Urothelium cell line (cell line): Measurements from ENCODE around the gene TM4SF4.
"Not testable (repeated sequence)": the region's sequence is repeated elsewhere in the genome, so short reads cannot be mapped to it uniquely, and the experiment has no call there.

ENCODE experiments used
- DNase-seq: peaks from one replicate; pipeline ENCODE4 v3.0.0; 2011; ENCODE audit warnings: low spot score, mixed read lengths
- FAIRE-seq: peaks from 2 replicates; lab custom pipeline; 2011; peaks lifted over from hg19 to GRCh38; lab: Jason Lieb, UNC

Gene TM4SF4, protein sequence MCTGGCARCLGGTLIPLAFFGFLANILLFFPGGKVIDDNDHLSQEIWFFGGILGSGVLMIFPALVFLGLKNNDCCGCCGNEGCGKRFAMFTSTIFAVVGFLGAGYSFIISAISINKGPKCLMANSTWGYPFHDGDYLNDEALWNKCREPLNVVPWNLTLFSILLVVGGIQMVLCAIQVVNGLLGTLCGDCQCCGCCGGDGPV

DNA sequence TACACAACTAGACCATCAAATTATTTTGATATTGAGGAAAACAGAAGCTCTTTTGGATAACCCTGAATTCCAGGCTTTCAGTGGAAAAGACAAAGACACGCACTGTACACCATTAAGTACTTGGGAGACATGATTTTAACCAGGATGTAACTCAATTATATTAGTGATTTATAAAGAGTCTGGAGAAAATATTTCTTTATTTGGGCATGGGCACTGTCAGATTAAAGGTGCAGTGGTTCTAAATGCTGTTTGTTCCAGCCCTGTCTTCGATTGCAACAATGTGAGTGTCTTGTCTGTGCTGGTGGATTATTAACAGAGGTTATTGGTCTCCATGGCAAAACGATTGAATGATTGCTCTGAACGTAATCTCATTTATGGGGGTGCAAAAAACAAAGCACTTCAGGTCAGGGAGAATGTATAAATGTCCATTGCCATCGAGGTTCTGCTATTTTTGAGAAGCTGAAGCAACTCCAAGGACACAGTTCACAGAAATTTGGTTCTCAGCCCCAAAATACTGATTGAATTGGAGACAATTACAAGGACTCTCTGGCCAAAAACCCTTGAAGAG, at the start of gene TM4SF4:
Gene TM4SF4 (plus strand): TSS at position 448 of the 568 bp plus-strand sequence. CDS start 181 bp downstream, outside the sequence.
- no peak for FAIRE-seq
- DNase-seq: no peak

DNA sequence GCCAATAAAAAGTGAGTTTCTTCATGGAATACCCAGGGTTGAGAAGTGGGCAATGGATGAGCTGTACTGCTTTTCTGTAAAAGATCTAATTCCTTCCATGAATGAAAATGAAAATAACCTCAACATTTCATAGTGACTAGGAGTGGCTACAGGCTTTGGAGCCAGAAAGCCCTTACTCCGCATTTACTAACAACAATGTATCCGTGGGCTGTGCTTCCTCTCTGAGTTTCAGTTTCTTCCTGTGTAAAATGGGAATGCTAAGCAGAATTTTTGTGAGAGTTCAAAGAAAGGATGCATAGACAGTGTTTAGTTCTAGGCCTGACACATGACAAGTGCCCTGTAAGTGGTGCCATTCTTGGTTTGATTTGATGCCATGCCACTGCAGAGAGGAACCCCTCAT, 49.6 kb upstream of the TM4SF4 start:
- no peak for DNase-seq
- FAIRE-seq: no peak

DNA sequence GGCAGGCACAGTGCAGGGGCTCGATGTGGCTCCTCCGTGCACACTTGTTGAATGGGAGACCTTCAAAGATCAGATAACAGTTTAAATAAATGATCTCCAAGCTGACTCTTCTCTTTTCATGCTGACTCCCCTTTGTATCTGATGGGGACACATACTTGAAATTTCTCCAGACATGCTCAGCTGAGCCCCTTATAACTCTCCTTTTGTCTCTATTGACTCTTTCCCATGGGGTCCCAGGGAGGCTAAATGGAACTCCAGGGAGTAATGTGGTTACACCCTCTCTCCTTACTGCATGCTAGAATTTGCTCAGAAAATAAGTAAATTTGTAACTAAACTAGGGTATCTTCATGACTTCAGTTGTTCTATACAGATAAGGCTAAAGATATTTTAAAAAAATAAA, 48.2 kb upstream of the TM4SF4 start:
- FAIRE-seq: no peak

DNA sequence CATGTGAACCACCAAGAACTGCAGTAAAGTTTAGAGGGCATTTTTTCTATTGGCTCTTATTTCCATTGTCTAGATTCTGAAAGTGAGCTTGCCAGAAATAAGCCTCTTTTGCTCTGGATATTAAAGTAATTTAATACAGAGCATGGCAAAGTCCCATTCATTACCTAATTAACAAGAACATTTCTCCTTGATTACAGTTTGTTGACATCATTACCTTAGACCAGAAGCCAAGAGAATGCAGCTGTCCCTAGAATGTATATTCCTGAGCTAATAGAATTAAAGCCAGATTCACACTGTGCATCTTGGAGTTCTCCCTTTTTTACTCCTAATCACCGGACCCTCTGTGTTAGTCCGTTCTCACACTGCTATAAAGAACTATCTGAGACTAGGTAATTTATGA, 46.4 kb upstream of the TM4SF4 start:
- DNase-seq (no peak), FAIRE-seq (no peak)

More for the DNA sequence above, 48.2 kb upstream of the TM4SF4 start:
- DNase-seq: no peak

DNA sequence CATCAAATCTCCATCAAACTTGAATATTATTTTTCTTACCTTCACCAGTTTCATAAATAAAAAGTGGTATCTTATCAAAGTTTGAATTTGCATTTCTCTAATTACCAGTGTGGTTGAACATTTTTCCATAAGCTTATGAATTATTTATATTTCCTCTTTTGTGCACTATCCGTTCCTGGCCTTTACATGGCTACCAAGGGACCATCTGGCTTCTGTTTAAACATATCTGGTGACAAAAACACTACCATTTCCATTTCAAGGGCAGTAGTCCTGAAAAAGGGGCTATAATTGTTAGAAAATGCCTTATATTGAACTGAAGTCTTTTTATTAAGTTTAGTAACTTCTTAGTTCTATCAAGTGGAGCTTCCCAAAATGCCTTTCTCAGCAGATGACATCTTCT, 44.3 kb upstream of the TM4SF4 start:
- FAIRE-seq: no peak
- no peak for DNase-seq

DNA sequence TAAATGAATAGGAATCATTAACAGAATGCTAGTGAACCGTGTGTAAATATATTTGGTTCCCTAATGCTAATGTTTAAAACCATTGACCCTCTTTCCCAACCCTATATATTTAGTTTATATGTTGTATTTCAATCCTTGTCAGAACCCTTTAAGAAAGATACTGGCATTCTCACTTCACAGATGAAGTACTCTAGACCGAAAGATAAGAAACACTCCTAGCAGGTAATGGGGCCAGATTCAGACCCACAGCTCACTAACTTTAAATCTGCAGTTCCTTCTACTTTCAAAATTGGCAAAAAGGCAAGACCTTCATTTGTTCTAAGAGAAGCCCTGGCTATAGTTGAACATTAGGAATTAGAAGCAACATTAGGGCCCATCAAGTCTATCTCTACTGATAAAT, 42.3 kb upstream of the TM4SF4 start:
- DNase-seq: no peak
- FAIRE-seq: no peak

DNA sequence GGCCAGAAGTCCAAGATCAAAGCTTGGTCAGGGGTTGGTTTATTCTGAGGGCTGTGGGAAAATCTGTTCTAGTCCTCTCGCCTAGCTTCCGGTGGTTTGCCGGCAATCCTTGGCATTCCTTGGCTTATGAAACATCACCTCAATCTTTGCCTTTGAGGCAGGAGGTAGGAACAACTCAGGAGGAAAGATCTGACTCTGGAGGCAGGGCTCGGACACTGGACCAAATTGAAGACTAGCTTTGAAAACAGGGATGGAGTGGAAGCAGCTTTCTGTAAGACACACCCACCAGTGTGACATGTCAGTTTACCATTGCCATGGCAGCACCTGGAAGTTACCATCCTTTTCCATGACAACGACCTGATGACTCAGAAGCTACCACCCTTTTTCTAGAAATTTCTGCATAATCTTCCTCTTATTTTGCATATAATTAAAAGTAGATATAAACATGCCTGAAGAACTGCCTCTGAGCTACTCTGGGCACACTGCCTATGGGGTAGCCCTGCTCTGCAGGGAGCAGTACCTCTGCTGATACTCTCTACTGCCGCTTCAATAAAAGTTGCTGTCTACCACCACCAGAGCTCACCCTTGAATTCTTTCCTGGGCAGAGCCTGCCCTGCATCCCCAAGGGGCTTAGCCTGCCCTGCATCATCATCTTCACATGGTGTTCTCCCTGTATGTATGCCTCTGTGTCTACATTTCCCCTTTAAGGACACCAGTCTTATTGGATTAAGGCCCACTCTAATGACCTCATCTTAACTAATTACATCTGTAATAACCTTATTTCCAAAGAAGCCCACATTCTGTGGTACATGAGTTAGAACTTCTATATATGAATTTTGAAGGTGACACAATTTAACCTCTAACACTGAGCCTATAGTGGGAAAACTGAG, 38.3 kb upstream of the TM4SF4 start:
- DNase-seq: no peak
- no peak for FAIRE-seq

DNA sequence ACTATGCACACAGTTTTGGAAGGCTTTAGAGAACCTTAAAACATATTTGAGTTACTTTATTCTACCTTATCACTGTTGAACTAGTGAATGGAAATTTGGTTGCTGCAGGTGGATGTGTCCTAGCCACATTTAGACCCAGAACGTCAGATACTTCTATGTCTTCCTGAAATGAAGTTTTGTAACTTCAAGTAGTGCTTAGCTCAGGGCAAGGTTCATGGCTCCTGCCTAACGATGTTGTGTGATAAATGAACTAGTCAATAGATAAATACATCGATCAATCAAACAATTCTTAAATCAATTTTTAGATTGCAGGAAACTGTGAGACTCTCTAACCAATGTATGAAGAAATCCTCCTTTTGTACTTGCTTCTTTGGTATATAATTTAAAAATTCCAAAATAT, 37.2 kb upstream of the TM4SF4 start:
- FAIRE-seq: no peak
- no peak for DNase-seq

DNA sequence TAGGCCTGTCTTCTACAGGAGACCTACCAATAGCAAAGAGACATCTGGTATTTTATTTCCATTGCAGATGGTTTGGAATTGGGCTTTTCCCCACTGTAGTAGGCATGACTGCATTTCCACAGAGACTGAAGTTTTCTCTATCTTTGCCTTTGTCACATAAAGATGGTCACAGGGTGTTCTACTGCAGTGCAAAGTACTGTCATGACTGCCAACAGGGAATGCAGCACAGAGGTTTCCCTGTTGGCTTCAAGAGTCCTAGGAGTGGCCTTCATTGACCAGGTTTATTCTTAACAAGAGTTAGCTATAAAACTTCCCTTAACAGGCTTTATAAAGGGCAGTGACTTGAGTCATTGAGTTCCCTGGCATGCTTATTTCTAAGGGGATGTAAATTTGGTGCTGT, 36.8 kb upstream of the TM4SF4 start:
- FAIRE-seq (no peak), DNase-seq (no peak)

DNA sequence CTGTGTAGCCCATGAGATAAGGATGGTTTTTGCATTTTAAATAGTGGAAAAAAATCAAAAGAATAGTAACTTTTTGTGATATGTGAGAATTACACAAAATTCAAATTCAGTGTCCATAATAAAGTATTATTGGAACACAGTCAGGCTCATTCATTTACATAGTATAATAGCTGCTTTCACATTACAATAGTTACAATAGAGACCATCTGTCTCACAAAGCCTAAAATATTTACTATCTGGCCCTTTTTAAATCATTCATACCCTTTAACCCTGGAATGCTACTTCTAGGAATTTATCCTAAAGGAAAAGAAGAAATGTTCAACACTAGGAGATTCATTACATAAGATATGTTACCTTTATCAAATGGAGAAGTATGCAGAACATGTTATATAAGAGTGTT, 35.5 kb upstream of the TM4SF4 start:
- FAIRE-seq (no peak), DNase-seq (no peak)

DNA sequence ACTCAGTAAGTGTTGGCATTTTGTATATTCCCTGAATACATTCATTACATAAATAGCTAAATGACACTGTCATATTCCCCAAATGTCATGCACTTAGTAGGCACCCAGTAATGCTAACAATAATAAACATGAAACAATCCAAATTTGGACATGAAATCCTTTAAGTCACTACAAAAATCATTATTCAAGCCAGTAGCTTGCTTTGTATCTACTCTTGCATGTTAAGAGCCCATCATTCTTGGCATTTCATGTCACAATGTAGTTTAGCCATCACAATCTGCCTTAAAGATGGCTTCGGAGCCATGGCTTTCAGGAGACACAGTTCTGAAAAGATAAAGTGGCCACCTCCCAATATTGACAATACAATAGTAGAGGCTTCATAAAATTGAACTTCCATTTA, 32.9 kb upstream of the TM4SF4 start:
- DNase-seq (no peak), FAIRE-seq (no peak)

DNA sequence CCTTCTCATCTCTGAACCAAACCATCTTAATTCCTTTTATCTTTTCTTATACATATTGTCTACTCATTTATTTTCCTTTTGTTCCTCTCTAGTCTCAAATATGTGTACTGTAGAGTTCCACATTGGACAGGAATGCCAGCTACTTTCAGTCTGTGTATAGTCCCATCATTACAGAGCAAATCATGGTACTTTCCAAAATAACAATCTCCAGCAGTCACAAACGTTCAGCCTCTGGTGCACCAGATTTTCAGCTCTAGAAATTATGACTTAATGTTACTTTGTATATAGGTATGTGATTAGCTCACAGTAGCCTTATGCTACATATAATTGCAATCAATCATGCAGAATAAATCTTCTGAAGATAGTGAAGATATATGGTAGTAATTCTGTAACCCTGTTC, 32.5 kb upstream of the TM4SF4 start:
- DNase-seq (no peak), FAIRE-seq (no peak)

DNA sequence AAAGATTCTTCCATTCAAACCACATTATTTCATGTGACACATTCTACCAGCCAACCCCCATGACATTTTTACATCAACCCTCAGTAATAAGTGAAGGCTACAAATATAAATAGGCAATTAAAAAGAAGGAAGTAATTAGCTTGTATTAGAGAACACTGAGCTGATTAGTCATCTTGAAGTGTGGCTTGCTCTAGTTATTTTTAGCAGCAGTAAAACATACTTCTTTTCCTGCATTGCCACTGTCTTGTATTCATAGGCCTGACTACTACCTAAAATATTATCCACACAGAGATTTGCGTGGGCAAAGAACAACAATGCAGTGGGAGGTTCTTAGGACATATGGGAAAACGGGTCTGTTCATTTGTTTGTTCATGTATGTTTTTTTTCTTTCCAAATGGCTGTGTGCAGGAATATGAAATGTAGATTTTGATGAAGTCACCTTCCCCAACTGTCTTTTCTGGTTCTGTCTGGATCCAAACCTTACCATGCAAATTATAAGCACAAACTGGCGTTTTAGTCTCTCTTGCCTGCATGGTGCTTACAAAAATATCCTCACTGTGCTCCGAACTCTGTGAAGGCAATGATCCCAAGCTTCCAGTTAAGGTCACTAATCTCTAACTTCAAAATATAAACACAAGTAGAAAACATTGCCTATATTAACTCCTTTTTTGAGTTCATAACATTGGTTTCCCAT, 31.5 kb upstream of the TM4SF4 start:
- FAIRE-seq (no peak), DNase-seq (no peak)

DNA sequence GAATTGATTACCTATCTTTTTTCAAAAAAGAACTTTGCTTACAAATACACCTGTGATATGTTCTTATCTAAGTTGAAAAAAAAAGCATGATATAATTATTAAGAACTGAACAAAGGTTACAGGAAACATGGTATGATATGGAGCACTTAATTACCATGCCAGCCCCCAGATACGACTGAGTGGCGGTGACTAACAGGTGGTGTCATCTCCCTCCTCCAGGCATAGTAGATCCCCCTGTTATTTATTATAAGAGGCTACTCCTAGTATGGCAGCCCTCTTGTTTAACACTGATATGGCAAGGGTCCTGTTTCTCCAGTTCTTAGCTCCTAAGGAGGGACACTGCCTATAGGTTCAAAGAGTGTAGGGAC, 31.0 kb upstream of the TM4SF4 start:
- no peak for FAIRE-seq
- no peak for DNase-seq

DNA sequence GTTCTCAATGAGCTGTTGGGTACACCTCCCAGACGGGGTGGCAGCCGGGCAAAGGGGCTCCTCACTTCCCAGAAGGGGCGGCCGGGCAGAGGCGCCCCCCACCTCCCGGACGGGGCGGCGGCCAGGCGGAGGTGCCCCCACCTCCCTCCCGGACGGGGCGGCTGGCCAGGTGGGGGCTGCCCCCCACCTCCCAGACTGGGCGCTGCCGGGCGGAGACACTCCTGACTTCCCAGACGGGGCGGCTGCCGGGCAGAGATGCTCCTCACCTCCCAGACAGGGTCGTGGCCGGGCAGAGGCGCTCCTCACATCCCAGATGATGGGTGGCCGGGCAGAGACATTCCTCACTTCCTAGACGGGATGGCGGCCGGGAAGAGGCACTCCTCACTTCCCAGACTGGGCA, 29.6 kb upstream of the TM4SF4 start:
- FAIRE-seq, DNase-seq: not testable (repeated sequence)

DNA sequence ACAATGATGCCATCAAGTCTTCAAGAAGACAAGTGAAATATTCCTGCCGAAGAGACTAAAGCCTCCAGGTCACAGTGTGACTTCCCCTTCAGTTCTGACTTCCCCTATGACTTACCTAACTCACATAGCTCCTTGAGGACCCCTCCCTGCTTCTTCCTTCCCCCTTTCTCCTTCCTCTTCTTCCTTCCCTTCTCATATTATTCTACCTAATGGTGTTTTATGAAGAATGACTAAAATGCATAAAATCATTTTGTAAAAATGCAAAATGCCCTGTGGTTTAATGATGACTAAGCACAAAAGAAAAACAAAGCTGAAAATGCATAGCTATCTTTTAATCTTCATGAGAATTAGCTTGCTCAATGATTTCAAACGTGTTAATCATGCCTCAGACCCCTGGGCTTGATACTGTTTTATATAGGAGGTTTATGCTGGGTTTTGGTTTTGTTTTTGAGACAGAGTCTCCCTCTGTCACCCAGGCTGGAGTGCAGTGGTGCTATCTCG, 26.1 kb upstream of the TM4SF4 start:
- FAIRE-seq (no peak), DNase-seq (no peak)

DNA sequence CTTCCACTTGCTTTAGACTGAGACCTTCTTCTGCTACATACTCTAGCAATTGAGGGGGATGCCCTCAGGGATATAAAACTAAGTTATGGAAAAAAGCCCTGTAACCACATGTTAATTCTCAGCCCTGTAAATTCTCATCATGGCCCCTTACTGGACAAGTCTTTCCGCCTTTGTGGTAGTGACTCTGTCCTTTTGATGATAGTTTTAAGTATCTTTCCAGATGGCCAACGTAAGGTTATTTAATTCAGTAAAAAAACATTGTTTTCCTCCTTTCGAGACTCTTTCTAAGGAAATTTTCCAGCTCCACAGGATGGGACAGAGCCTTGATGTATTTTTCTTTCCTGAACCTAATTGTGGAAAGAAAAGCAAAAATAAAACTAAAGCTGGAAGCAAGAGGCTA, 25.3 kb upstream of the TM4SF4 start:
- FAIRE-seq (no peak), DNase-seq (no peak)

DNA sequence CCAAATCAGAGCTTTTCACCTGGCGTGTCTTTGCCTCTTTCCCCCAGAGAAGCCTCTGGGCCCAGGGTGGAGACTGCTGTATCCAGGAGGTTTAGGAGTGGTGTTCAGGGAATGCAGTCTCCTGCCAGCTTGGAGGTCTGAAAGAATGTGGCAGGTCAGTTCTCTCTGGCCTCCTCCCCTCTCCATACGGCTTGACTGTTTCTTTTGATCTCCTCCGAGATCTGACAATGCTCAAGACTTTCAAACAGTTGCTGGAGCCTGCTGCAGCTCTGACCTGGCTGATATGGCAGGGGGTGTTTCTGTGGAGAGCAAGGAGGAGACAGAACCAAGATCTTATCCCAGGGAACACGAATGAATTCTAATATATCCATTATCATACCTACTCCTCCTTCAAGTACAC, 24.7 kb upstream of the TM4SF4 start:
- DNase-seq (no peak), FAIRE-seq (no peak)

DNA sequence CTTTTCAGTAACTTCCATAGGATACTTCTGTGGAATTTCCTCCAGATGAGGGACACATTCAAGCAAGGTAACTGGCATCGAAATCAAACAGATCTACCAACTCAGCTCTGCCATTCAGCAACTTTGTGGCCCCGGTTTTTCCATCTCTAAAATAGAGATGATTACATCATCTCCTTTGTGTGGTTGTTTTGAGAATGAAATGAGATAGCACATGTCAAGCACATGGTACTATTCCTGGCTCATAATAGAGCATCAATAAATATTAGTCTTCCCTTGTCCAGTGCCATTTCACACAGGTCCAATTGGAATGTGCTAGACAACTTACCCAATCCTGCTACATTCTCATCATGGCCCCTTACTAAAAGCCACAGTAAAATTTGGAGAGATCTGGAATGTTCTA, 24.2 kb upstream of the TM4SF4 start:
- no peak for DNase-seq
- FAIRE-seq: no peak

DNA sequence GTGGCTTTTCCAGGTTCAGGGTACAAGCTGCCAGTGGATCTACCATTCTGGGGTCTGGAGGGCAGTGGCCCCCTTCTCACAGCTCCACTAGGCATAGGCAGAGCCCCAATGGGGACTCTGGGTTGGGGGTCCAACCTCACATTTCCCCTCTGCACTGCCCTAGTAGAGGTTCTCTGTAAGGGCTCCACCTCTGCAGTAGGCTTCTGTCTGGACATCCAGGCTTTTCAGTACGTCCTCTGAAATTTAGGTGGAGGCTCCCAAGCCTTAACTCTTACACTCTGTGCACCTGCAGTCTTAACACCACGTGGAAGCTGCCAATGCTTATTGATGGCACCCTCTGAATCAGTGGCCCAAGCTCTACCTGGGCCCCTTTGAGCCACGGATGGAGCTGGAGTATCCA, 22.5 kb upstream of the TM4SF4 start:
- FAIRE-seq (no peak), DNase-seq (no peak)

DNA sequence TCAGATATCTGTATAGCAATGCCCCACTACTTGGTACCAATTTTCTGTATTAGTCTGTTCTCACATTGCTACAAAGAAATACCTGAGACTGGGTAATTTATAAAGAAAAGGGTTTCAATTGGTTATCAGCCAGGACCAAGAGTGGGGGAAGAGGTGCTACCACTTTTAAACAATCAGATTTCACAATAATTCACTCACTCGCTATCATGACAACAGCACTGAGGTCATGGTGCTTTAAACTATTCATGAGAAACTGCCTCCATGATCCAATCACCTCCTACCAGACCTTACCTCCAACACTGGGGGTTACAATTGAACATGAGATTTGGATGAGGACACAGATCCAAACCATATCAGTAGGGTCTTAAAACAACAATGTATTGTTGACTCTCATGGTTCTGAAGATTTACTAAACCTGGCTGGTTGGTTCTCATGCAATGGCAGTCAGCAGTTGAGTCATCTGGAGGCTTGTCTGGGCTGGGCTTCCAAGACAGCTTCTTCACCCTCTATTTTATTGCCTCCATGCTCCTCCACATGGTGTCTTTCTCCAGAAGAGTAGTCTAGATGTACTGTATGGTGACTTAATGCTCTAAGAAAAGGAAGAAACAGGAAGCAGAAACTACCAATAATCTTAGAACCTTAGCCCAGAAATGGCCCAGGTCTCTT, 21.2 kb upstream of the TM4SF4 start:
- no peak for DNase-seq
- no peak for FAIRE-seq
